Measurements from ENCODE around the gene PHF12.

PHF12 gene

GRCh38 chr17:28862561-28862960 lies 88.8 kb downstream of the PHF12 start:
- H3K9me3 ChIP-seq (ENCODE audit: control insufficient read depth in 2 of 2, low read length in 2 of 2): no peaks in the 10 kb centered on the region
- H3K27me3 ChIP-seq (ENCODE audit: control insufficient read depth in 2 of 2, insufficient read depth in 2 of 2, low read length in 2 of 2): no peaks in the 10 kb centered on the region
- no peak overlapping the region for H3K27ac ChIP-seq (ENCODE audit: low read depth in 2 of 2, low read length in 2 of 2)
- no peak overlapping the region for H3K4me3 ChIP-seq (ENCODE audit: low read length in 2 of 2)
- H3K36me3 ChIP-seq (ENCODE audit: control insufficient read depth in 2 of 2, insufficient read depth in 2 of 2, low read length in 2 of 2): peaks cover 17 to 23% of the 10 kb centered on the region in 2 donors
- peaks cover 9 to 21% of the 10 kb centered on the region in 2 donors for H3K4me1 ChIP-seq (ENCODE audit: control insufficient read depth in 2 of 2, insufficient read depth in 2 of 2, low read length in 2 of 2)
- no peak overlapping the region for H3K9ac ChIP-seq (ENCODE audit: low read depth in 1 of 2, low read length in 2 of 2)

- Histone ChIP-seq H3K9ac (ENCODE audit: low read depth in 1 of 2, low read length in 2 of 2) (no peak overlapping the region), H3K27ac (ENCODE audit: low read depth in 2 of 2, low read length in 2 of 2) (no peak overlapping the region), H3K36me3 (ENCODE audit: control insufficient read depth in 2 of 2, insufficient read depth in 2 of 2, low read length in 2 of 2) (peaks cover 20 to 23% of the 10 kb centered on the region in 2 donors), H3K4me1 (ENCODE audit: control insufficient read depth in 2 of 2, insufficient read depth in 2 of 2, low read length in 2 of 2) (peaks cover 9 to 21% of the 10 kb centered on the region in 2 donors), H3K9me3 (ENCODE audit: control insufficient read depth in 2 of 2, low read length in 2 of 2) (no peaks in the 10 kb centered on the region), H3K4me3 (ENCODE audit: low read length in 2 of 2) (peak overlapping the region; percentile 42 to 46), H3K27me3 (ENCODE audit: control insufficient read depth in 2 of 2, insufficient read depth in 2 of 2, low read length in 2 of 2) (no peaks in the 10 kb centered on the region)
Measured at GRCh38 chr17:28861393-28862203, 89.7 kb downstream of the PHF12 start.

DNA sequence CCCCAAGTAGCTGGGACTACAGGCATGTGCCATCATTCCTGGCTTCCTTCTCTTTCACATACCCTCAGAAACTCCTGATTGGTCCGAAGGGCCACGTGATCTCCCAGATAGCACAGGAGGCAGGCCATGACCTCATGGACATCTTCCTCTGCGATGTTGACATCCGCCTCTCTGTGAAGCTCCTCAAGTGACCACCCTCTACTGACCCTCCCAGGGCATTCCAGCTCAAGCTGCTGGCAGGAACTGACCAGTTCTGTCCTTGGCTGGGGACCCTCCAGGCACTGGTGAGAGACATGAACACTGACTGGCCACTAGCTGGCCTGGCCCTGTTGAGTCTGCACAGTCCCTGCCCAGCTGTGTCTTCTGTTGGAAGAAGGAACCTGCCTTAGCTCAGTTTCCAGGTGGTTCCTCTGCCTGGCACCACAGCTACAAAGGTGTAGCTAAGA lies 90.9 kb downstream of the PHF12 start:
- Histone ChIP-seq H3K9ac (ENCODE audit: low read depth in 1 of 2, low read length in 2 of 2) (no peak overlapping the region), H3K27ac (ENCODE audit: low read depth in 2 of 2, low read length in 2 of 2) (no peak overlapping the region), H3K4me1 (ENCODE audit: control insufficient read depth in 2 of 2, insufficient read depth in 2 of 2, low read length in 2 of 2) (peaks cover 7 to 18% of the 10 kb centered on the region in 2 donors), H3K36me3 (ENCODE audit: control insufficient read depth in 2 of 2, insufficient read depth in 2 of 2, low read length in 2 of 2) (peaks cover 25 to 28% of the 10 kb centered on the region in 2 donors), H3K27me3 (ENCODE audit: control insufficient read depth in 2 of 2, insufficient read depth in 2 of 2, low read length in 2 of 2) (no peaks in the 10 kb centered on the region), H3K9me3 (ENCODE audit: control insufficient read depth in 2 of 2, low read length in 2 of 2) (no peaks in the 10 kb centered on the region), H3K4me3 (ENCODE audit: low read length in 2 of 2) (no peak overlapping the region)

GRCh38 chr17:28858801-28859355 lies 92.4 kb downstream of the PHF12 start:
- H3K4me1 ChIP-seq (ENCODE audit: control insufficient read depth in 2 of 2, insufficient read depth in 2 of 2, low read length in 2 of 2): peaks cover 9 to 16% of the 10 kb centered on the region in 2 donors
- no peaks in the 10 kb centered on the region for H3K27me3 ChIP-seq (ENCODE audit: control insufficient read depth in 2 of 2, insufficient read depth in 2 of 2, low read length in 2 of 2)
- H3K27ac ChIP-seq (ENCODE audit: low read depth in 2 of 2, low read length in 2 of 2): no peak overlapping the region
- H3K9ac ChIP-seq (ENCODE audit: low read depth in 1 of 2, low read length in 2 of 2): no peak overlapping the region
- no peaks in the 10 kb centered on the region for H3K9me3 ChIP-seq (ENCODE audit: control insufficient read depth in 2 of 2, low read length in 2 of 2)
- H3K4me3 ChIP-seq (ENCODE audit: low read length in 2 of 2): no peak overlapping the region
- H3K36me3 ChIP-seq (ENCODE audit: control insufficient read depth in 2 of 2, insufficient read depth in 2 of 2, low read length in 2 of 2): peaks cover 25 to 28% of the 10 kb centered on the region in 2 donors

- Histone ChIP-seq H3K9me3 (ENCODE audit: control insufficient read depth in 2 of 2, low read length in 2 of 2) (no peaks in the 10 kb centered on the region), H3K27ac (ENCODE audit: low read depth in 2 of 2, low read length in 2 of 2) (no peak overlapping the region), H3K36me3 (ENCODE audit: control insufficient read depth in 2 of 2, insufficient read depth in 2 of 2, low read length in 2 of 2) (peaks cover 25 to 28% of the 10 kb centered on the region in 2 donors)
Measured at GRCh38 chr17:28857905-28858800, 93.2 kb downstream of the PHF12 start.

GRCh38 chr17:28856028-28856574 lies 95.2 kb downstream of the PHF12 start:
- no peak overlapping the region for H3K4me3 ChIP-seq (ENCODE audit: low read length in 2 of 2)
- no peaks in the 10 kb centered on the region for H3K9me3 ChIP-seq (ENCODE audit: control insufficient read depth in 2 of 2, low read length in 2 of 2)
- no peak overlapping the region for H3K27ac ChIP-seq (ENCODE audit: low read depth in 2 of 2, low read length in 2 of 2)
- H3K4me1 ChIP-seq (ENCODE audit: control insufficient read depth in 2 of 2, insufficient read depth in 2 of 2, low read length in 2 of 2): peaks cover 9 to 10% of the 10 kb centered on the region in 2 donors
- H3K36me3 ChIP-seq (ENCODE audit: control insufficient read depth in 2 of 2, insufficient read depth in 2 of 2, low read length in 2 of 2): peaks cover 25 to 28% of the 10 kb centered on the region in 2 donors
- H3K9ac ChIP-seq (ENCODE audit: low read depth in 1 of 2, low read length in 2 of 2): no peak overlapping the region
- H3K27me3 ChIP-seq (ENCODE audit: control insufficient read depth in 2 of 2, insufficient read depth in 2 of 2, low read length in 2 of 2): no peaks in the 10 kb centered on the region

More at GRCh38 chr17:28857905-28858800, 93.2 kb downstream of the PHF12 start:
- H3K4me1 ChIP-seq (ENCODE audit: control insufficient read depth in 2 of 2, insufficient read depth in 2 of 2, low read length in 2 of 2): peaks cover 9 to 16% of the 10 kb centered on the region in 2 donors
- no peak overlapping the region for H3K9ac ChIP-seq (ENCODE audit: low read depth in 1 of 2, low read length in 2 of 2)
- no peaks in the 10 kb centered on the region for H3K27me3 ChIP-seq (ENCODE audit: control insufficient read depth in 2 of 2, insufficient read depth in 2 of 2, low read length in 2 of 2)
- no peak overlapping the region for H3K4me3 ChIP-seq (ENCODE audit: low read length in 2 of 2)

- Histone ChIP-seq H3K9me3 (ENCODE audit: control insufficient read depth in 2 of 2, low read length in 2 of 2) (no peaks in the 10 kb centered on the region), H3K4me1 (ENCODE audit: control insufficient read depth in 2 of 2, insufficient read depth in 2 of 2, low read length in 2 of 2) (peaks cover 9 to 10% of the 10 kb centered on the region in 2 donors), H3K4me3 (ENCODE audit: low read length in 2 of 2) (peak overlapping the region; percentile 94 to 96), H3K27me3 (ENCODE audit: control insufficient read depth in 2 of 2, insufficient read depth in 2 of 2, low read length in 2 of 2) (no peaks in the 10 kb centered on the region), H3K9ac (ENCODE audit: low read depth in 1 of 2, low read length in 2 of 2) (peak overlapping the region; percentile 66 to 93), H3K27ac (ENCODE audit: low read depth in 2 of 2, low read length in 2 of 2) (peak overlapping the region; percentile 52 to 63), H3K36me3 (ENCODE audit: control insufficient read depth in 2 of 2, insufficient read depth in 2 of 2, low read length in 2 of 2) (peaks cover 21 to 23% of the 10 kb centered on the region in 2 donors)
Measured at GRCh38 chr17:28855336-28855679, 96.0 kb downstream of the PHF12 start.
